ENCODE measurements around the gene TBC1D13. TPM values are rescaled to one million over a fixed set of nuclear protein-coding genes. Genes with fewer than 3 reads are reported as not detected.
A peak's percentile ranks its signal among the peaks of the same experiment; 100 is the strongest.

TBC1D13 gene
- total and polyA plus RNA-seq, 2 of the 13 experiments (the other 11 are each of a cell fraction or from before 2014, with no cell fraction given) = 17.9 to 19.7 TPM

DNA sequence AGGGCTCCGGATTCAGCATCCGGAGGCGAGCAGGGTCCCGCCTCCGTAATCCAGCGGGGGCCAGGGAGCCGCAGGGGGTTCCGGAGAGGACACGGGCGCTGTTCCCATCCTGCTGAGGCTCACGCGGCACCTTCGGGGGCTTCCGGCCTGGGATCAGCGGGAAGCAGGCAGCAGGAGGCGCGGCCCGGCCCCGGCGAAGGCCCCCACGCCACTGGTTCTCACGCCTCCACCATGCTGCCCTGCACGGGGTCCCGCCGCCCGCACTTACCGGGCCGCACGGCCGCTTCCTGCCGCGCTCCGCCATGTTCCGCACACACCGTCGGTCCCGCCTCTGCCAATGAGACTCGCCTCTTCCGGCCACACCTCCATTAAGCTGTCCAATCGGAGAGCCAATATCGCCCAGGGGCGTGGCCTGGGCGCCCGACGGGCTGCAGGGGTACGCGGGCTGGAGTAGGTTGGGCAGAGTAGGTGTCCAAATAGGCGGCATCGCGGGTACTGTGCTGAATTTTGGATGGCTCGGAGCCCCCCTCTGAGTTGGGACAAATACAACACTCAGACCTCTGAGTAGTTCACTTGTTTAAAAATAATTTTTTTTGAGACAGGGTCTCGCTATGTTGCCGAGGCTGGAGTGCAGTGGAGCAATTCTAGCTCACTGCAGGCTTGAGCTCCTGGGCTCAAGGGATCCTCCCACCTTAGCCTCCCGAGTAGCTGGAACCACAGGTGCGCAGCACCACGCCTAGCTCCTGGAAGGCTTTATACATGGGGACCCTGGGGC, 42.6 kb downstream of the TBC1D13 start, which contains the start of gene SPOUT1 (continued):
- no peak; the same call in none of the 2 replicates for TF ChIP-seq ZNF350 (CRISPR knock-in tag; IDR thresholded peaks at IDR 0.05; ENCODE audit: borderline replicate concordance, low read depth)
- TF ChIP-seq, protein P1, sequence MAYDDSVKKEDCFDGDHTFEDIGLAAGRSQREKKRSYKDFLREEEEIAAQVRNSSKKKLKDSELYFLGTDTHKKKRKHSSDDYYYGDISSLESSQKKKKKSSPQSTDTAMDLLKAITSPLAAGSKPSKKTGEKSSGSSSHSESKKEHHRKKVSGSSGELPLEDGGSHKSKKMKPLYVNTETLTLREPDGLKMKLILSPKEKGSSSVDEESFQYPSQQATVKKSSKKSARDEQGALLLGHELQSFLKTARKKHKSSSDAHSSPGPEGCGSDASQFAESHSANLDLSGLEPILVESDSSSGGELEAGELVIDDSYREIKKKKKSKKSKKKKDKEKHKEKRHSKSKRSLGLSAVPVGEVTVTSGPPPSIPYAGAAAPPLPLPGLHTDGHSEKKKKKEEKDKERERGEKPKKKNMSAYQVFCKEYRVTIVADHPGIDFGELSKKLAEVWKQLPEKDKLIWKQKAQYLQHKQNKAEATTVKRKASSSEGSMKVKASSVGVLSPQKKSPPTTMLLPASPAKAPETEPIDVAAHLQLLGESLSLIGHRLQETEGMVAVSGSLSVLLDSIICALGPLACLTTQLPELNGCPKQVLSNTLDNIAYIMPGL (CRISPR knock-in tag; IDR thresholded peaks at IDR 0.05; ENCODE audit: borderline replicate concordance in 1 of 2, low read depth in 1 of 2) = peak in 1 of 2 experiments; percentile 68; a peak in 2 of 4 replicates
- TF ChIP-seq ATF1 (CRISPR knock-in tag; IDR thresholded peaks at IDR 0.05) = 0 out of 2 replicates have a peak, but pooled peaks have one; percentile 19
- TF ChIP-seq ZNF577 (CRISPR knock-in tag; IDR thresholded peaks at IDR 0.05; ENCODE audit: borderline replicate concordance, low read depth) = no peak
- TF ChIP-seq ZBTB21 (CRISPR knock-in tag; IDR thresholded peaks at IDR 0.05) = no peak
- peak; percentile 56; the same call in 1 of the 2 replicates for TF ChIP-seq ZNF441 (CRISPR knock-in tag; IDR thresholded peaks at IDR 0.05; ENCODE audit: borderline replicate concordance)
- peak; percentile 87 for TF ChIP-seq PHF8 (CRISPR knock-in tag; IDR thresholded peaks at IDR 0.05)
- 0 out of 2 replicates have a peak, but pooled peaks have one; percentile 5 for TF ChIP-seq ZNF703 (CRISPR knock-in tag; IDR thresholded peaks at IDR 0.05; ENCODE audit: borderline replicate concordance)
- peak; percentile 52; the same call in 1 of the 2 replicates for TF ChIP-seq ZBTB38 (CRISPR knock-in tag; IDR thresholded peaks at IDR 0.05)
- 0 out of 2 replicates have a peak, but pooled peaks have one; percentile 51 for TF ChIP-seq ZNF337 (CRISPR knock-in tag; IDR thresholded peaks at IDR 0.05; ENCODE audit: borderline replicate concordance, low read depth)
- no peak for TF ChIP-seq DNMT1 (CRISPR knock-in tag; IDR thresholded peaks at IDR 0.05)
- TF ChIP-seq, protein P2, sequence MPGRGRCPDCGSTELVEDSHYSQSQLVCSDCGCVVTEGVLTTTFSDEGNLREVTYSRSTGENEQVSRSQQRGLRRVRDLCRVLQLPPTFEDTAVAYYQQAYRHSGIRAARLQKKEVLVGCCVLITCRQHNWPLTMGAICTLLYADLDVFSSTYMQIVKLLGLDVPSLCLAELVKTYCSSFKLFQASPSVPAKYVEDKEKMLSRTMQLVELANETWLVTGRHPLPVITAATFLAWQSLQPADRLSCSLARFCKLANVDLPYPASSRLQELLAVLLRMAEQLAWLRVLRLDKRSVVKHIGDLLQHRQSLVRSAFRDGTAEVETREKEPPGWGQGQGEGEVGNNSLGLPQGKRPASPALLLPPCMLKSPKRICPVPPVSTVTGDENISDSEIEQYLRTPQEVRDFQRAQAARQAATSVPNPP (CRISPR knock-in tag; IDR thresholded peaks at IDR 0.05) = peak; percentile 77; the same call in 1 of the 2 replicates
- peak; percentile 78; the same call in 1 of the 2 replicates for TF ChIP-seq ERF (CRISPR knock-in tag; IDR thresholded peaks at IDR 0.05)
- TF ChIP-seq NR3C1 (CRISPR knock-in tag; IDR thresholded peaks at IDR 0.05) = no peak
- TF ChIP-seq NFE2L1 (CRISPR knock-in tag; IDR thresholded peaks at IDR 0.05; ENCODE audit: borderline replicate concordance) = no peak
- TF ChIP-seq NR2F1 (CRISPR knock-in tag; IDR thresholded peaks at IDR 0.05) = no peak
- no peak for TF ChIP-seq ZNF24 (IDR thresholded peaks at IDR 0.05)
- TF ChIP-seq, protein P3, sequence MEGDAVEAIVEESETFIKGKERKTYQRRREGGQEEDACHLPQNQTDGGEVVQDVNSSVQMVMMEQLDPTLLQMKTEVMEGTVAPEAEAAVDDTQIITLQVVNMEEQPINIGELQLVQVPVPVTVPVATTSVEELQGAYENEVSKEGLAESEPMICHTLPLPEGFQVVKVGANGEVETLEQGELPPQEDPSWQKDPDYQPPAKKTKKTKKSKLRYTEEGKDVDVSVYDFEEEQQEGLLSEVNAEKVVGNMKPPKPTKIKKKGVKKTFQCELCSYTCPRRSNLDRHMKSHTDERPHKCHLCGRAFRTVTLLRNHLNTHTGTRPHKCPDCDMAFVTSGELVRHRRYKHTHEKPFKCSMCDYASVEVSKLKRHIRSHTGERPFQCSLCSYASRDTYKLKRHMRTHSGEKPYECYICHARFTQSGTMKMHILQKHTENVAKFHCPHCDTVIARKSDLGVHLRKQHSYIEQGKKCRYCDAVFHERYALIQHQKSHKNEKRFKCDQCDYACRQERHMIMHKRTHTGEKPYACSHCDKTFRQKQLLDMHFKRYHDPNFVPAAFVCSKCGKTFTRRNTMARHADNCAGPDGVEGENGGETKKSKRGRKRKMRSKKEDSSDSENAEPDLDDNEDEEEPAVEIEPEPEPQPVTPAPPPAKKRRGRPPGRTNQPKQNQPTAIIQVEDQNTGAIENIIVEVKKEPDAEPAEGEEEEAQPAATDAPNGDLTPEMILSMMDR (CRISPR knock-in tag; IDR thresholded peaks at IDR 0.05) = no peak
- TF ChIP-seq, protein P4, sequence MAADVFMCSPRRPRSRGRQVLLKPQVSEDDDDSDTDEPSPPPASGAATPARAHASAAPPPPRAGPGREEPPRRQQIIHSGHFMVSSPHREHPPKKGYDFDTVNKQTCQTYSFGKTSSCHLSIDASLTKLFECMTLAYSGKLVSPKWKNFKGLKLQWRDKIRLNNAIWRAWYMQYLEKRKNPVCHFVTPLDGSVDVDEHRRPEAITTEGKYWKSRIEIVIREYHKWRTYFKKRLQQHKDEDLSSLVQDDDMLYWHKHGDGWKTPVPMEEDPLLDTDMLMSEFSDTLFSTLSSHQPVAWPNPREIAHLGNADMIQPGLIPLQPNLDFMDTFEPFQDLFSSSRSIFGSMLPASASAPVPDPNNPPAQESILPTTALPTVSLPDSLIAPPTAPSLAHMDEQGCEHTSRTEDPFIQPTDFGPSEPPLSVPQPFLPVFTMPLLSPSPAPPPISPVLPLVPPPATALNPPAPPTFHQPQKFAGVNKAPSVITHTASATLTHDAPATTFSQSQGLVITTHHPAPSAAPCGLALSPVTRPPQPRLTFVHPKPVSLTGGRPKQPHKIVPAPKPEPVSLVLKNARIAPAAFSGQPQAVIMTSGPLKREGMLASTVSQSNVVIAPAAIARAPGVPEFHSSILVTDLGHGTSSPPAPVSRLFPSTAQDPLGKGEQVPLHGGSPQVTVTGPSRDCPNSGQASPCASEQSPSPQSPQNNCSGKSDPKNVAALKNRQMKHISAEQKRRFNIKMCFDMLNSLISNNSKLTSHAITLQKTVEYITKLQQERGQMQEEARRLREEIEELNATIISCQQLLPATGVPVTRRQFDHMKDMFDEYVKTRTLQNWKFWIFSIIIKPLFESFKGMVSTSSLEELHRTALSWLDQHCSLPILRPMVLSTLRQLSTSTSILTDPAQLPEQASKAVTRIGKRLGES (CRISPR knock-in tag; IDR thresholded peaks at IDR 0.05; ENCODE audit: borderline replicate concordance) = no peak
